GM11168 (cell line): ENCODE results near the gene ITPK1.

Experiments used
- in situ Hi-C: fragments of 300-500 bp; cut with MboI; formaldehyde crosslinking; loops from one replicate; pipeline ENCODE4 v1.12.0; 2022; ENCODE audit warnings: low sequenced_read_pairs; ENCODE audit not compliant: unreplicated experiment

Gene ITPK1

DNA sequence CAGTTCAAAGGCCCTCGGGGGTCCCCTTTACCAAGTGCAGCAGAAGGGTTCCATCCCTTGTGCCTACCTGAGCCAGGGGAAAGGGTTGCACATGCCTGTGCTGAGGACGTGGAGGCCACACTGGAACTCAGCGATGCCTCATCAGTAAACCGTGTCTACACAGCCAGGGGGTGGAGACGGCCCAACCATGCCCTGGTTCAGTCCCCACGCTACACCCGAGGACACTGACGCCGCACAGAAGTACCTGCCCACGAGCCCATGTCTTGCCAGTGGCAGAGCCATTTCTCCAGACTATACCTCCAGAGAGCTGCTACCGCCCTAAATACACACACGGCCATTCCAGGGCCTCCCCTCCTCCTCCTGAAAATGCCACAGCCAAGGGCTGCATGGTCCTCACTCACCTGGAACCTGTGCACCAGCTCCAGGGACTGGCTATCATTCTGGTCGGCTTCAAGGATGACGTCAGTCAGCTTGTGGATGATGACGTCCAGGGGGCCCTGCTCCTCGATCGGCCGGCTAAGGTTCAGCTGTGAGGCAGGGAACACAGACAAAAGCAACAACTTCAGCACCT, 99.4 kb downstream of the ITPK1 start:
- in situ Hi-C loops = loop anchor here (25.0 kb wide), 1 partner anchor 1471 kb away; the partner anchor contains the start of gene SERPINA9

DNA sequence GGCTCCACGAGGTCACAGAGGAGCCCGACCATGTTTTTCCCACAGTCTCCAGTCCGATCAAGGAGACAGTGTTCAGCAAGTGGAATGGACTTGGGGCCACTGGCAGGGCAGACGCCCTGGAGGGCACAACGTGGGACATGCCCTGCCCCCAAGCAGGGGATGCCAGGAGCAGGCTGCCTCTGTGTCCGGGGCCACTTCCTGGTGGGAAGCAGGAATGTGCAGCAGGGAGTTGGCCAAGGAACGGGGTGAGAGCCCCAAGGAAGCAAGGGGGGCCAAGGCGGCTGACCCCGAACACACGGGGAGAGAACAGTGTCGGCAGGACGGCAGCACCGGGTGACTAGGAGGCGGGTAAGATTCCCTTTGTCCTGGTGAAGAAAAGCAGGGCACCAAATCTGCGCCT, 100.2 kb downstream of the ITPK1 start:
- in situ Hi-C loops = loop anchor here (25.0 kb wide), 1 partner anchor 1472 kb away; the partner anchor contains the start of gene SERPINA9

- in situ Hi-C loops = loop anchor here (25.0 kb wide), 1 partner anchor 1472 kb away; the partner anchor contains the start of gene SERPINA9
Observed at GRCh38 chr14:93015064-93015463, 100.7 kb downstream of the ITPK1 start.

DNA sequence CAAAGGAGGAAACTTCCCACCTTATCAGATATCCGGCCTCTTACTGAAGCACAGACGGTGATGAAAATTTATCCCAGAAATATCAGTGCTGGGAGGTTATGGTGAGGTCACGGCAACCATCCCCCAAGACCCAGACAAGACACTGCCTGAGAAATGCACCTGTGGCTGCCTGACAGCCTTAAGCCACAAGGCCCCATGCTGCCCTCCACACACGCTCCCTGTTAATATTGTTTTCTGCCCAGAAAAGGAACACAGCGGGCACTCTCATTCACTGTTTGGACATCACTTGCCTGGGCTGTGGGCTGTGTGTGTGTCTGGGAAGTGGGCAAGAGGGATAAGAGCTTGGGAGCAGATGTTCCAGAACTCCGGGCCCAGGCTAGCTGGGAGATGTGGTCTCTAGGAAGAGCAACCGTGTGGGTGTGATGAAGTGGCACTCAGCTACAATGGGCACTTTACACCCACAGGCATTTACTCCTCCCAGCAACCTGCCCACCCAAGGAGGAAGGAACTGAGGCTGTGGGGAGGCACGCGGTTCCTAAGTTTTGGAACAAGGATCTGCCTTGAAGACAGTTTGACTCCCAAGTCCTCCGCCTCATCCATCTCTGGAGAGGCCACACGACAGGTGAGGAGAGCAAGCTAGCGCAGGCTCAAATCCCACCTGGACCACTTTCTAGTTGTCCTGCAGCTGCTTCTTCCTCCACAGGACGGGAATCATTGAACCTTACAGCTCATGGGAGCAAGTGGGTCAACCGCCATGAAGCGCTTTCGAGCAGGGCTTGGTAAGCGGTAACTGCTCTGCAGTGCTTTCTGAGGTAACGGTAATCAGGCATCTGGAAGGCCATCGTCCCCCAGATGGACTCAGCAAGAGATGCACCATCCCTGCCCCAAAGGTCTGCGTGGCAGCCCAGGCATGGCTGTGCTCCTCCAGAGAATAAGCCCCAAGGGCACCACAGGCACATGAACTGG, 101.4 kb downstream of the ITPK1 start:
- in situ Hi-C loops = loop anchor here (25.0 kb wide), 1 partner anchor 1473 kb away; the partner anchor contains the start of gene SERPINA9

DNA sequence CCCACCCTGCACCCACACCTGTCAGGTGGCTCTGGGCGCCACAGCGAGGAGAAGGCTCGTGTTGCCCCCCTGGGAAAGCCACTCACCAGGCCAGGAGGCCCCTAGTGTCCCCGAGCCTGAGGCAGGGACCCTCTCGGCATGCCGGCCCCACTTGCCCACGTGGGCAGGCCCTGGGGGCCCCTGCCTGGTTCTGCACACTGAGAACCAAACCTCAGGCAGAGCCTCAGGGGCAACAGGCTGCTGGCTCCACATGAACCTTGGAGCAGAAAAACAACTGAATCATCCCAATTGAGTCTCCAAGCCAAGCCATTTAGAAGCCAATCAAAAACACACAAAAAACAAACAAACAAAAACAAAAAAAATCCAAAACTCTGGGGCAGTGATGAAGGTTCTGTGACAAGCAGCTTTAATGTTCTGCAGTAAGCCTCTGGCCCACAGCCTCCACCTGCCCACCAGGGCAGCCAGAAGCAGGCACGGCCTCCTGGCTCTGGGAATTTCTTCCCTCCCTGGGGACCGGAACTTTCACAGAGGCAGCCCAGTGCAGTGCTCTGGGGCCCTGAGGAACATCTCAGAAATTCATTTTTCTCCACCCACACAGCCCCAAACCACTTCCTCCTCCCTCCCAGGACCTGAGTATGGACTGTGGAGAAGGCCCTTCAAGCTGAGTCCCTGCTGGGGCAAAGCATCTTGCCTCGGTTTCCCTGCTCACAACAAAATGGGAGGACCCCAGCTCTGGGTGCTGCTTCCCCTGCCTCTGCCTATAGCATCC, 102.6 kb downstream of the ITPK1 start:
- in situ Hi-C loops = loop anchor here (25.0 kb wide), 1 partner anchor 1474 kb away; the partner anchor contains the start of gene SERPINA9

- in situ Hi-C loops = loop anchor here (25.0 kb wide), 1 partner anchor 1475 kb away; the partner anchor contains the start of gene SERPINA9
Observed at GRCh38 chr14:93012506-93012905, 103.2 kb downstream of the ITPK1 start.

- in situ Hi-C loops = loop anchor here (25.0 kb wide), 1 partner anchor 1476 kb away; the partner anchor contains the start of gene SERPINA9
Observed at GRCh38 chr14:93011650-93012325, 103.9 kb downstream of the ITPK1 start.

DNA sequence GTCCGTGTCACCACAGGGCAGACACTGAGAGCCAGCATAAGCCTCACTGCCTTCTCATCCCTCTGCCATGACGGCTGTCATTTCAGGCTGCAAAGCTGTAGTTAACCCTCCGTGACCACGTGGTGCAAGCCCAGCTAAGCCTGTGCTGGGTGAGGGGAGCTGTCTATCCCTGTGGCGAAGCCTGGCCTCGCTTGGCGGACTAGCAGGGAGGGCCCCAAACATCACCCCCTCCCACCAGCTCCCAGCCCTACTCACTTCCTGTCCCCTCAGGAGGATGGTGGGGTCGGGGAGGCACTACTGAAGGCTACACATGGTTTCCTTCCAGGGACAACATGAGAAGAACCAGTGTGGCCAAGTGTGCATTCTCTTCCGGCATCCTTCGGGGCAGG, 104.6 kb downstream of the ITPK1 start:
- in situ Hi-C loops = loop anchor here (25.0 kb wide), 1 partner anchor 1476 kb away; the partner anchor contains the start of gene SERPINA9

- in situ Hi-C loops = loop anchor here (25.0 kb wide), 1 partner anchor 1477 kb away; the partner anchor contains the start of gene SERPINA9
Observed at GRCh38 chr14:93010522-93011140, 105.1 kb downstream of the ITPK1 start.

DNA sequence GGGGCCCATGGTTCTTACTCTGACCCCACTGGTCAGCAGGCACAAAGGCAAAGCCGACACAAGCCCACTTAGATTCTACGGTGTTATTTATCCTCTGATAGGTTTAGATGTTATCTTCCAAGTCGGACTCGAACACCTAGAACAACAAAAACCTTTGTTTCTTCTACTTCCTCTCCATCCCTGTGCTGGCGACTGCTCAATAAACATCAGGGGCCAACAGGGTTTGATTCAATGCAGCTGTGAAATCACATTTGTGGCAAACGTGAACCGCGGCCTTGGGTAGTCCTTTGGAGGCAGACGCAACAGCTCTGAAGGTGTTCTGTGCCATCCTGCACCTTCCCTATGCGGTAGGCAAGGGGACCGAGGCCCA, 105.6 kb downstream of the ITPK1 start:
- in situ Hi-C loops = loop anchor here (25.0 kb wide), 1 partner anchor 1477 kb away; the partner anchor contains the start of gene SERPINA9

DNA sequence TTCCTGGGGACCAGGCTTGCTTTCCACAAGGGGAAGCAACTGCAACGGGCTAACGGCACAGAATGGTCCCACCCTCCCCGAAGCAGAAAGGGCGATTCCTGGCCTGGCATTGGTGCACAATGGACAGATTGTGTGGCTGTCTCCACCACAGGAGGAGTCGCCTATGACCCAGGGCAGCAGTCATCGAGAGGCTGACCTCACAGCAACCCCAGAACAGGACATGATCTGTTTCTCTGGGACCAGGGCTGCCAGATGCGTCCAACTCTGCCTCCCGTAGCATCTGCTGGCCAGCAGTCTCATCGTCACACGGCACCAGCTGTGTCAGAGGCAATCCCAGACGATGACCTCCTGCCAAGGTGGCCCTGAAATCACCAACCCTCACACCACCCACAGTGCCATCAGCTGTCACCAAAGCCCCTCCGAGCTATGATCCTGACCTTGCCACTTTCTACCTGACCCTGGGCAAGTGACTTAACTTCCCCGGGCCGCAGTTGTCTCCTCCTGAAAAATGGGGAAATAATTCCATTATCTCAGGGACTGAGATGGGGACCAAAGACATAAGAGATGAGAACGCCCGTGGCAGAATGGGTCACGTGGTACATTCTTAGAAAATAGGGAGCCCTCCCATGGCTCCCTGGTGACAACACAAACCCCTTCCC, 106.1 kb downstream of the ITPK1 start:
- in situ Hi-C loops = loop anchor here (25.0 kb wide), 1 partner anchor 1478 kb away; the partner anchor contains the start of gene SERPINA9

- in situ Hi-C loops = loop anchor here (25.0 kb wide), 1 partner anchor 1479 kb away; the partner anchor contains the start of gene SERPINA9
Observed at GRCh38 chr14:93008381-93008780, 107.3 kb downstream of the ITPK1 start.

DNA sequence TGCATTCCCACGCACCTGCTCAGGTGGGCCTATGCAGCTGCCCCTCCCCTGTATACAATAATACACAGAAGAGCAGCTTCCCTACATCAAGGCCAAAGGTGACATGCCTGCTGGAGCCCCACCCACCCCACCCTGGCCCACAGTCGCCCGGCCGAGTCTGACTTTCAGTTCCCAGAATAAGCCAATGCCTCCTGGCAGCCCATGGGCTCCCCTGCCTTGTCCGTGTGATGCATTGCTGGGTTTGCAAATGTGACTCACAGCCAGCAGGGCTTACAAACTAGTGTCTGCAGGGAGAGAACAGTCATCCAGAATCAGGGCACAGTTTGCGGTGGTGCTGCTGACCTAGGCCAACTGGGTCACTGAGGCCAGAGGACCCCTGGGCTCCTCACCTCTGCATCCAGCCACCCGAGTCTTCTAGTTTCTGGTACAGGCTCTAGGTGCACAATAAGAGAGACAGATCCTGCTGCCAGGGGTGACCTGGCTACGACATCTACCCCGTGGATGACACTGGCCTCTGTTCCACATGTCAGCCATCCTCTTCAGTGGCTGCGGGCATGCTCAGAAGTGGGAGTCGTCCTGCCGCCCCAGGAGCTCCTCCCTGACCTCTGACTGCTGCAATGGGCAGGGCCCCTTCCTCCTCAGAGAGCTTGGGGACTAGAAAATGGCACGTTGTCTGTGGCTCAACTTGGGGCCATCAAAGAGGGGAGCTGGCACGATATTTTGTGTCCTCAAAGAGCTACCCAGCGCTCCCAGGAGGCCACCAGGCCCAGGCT, 108.3 kb downstream of the ITPK1 start:
- in situ Hi-C loops = loop anchor here (25.0 kb wide), 1 partner anchor 1480 kb away; the partner anchor contains the start of gene SERPINA9

GRCh38 chr14:93006567-93007051, 109.1 kb downstream of the ITPK1 start:
- in situ Hi-C loops = loop anchor here (25.0 kb wide), 1 partner anchor 1481 kb away; the partner anchor contains the start of gene SERPINA9

- in situ Hi-C loops = loop anchor here (25.0 kb wide), 1 partner anchor 1481 kb away; the partner anchor contains the start of gene SERPINA9
Observed at GRCh38 chr14:93005838-93006237, 109.9 kb downstream of the ITPK1 start.

- in situ Hi-C loops = loop anchor here (25.0 kb wide), 1 partner anchor 1482 kb away; the partner anchor contains the start of gene SERPINA9
Observed at GRCh38 chr14:93005135-93005813, 110.5 kb downstream of the ITPK1 start.
